Eye (tissue), 1 donor: Measurements from ENCODE around the gene NANOS1.
A peak's percentile ranks its signal among the peaks of the same experiment; 100 is the strongest.

ENCODE experiments used
- DNase-seq: peaks from one replicate; pipeline ENCODE4 v3.0.0-alpha.2; 2015

NANOS1 gene

DNA sequence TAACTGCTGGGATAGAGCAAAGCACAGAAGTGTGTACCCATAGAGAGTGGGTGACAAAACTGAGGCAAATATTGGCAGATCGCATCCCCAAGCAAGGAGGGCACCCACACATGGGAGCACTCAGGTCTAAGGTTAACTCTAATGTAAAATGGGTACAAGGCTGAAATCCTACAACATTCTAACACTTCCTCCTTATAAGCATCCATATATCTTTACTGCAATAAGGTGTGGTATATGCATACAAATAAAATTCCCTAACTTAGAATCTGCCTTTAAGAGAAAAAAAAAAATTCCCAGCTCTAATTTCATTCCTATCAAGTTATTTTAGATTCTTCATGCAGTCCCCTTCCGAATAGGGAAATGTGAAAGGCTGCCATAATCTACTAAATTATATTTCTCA lies 32.4 kb downstream of the NANOS1 start:
- no peak for DNase-seq

- no peak for DNase-seq
Observed at GRCh38 chr10:119070395-119071165, 41.1 kb downstream of the NANOS1 start.

DNA sequence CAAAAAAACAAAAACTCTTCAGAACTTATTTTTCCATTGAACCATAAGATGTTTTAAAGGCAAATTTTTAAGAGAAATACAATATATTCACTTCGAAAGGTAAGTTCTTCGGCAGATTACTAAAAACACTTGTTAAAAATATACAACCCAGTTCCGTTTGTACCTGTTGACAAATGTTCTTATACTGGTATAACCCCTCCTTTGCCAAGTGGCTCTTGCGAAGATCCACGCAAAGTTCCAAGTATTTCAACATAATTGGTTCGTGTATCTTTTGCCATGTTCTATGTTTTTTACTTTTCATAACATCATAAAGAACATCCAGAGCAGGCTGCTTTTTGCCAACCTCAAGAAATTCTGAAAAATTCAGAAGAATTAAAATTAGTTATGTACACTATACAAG lies 44.1 kb downstream of the NANOS1 start:
- no peak for DNase-seq

- DNase-seq = no peak
Observed at GRCh38 chr10:119078422-119079179, 49.1 kb downstream of the NANOS1 start.

GRCh38 chr10:119079599-119080520 lies 50.3 kb downstream of the NANOS1 start:
- DNase-seq = peak; percentile 80

DNA sequence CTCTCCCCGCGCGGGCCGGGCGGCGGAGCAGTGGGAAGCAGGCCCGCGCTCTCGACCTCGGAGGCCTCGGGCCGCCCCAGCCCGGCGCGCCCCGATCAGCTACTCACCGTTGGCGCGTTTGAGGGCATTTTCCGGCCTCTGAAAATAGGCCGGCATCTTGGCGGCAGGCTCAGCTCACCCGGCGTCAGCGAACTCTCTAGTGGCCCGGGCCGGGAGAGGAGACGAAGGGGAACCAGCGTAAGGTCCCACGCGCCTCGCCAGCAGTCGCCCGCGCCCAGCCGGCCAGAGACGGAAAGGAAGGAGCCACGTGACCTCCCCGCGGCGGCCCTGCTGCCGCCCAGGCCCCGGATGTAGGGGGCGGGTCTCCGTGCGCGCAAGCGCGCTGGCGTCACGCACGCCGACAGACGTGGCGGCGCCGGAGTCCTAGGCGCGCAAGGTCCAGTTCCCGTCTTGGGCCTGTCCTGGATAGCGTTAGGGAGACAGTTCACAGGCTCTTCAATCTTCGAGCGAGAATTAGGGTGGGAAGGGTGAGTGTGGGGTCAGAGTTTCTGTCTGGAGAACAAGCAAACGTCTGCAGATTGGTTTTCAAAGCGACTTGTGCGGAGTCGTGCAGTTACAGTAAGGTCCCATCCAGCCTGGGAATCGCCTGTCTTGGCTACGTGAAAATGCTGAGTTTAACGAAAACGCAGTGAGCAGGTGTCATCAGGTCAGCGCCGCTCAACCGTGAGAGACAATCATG lies 51.2 kb downstream of the NANOS1 start, which contains the start of gene EIF3A:
TSS of gene EIF3A (minus strand) at position 297 of the 739 bp plus-strand sequence. CDS start at position 156, 141 bp downstream.
- peak; percentile 97 for DNase-seq
